Nephron progenitor cell (in vitro differentiated cells): ENCODE data around the gene ORMDL3.

Experiments used
- DNase-seq: peaks from one replicate; pipeline ENCODE4 v3.0.0; 2021
- H3K27ac Mint-ChIP-seq: 2 replicates; pipeline ENCODE4 v1.8.0; 2021; ENCODE audit warnings: mild to moderate bottlenecking, moderate library complexity, mixed read lengths
- H3K27me3 Mint-ChIP-seq: 2 replicates; pipeline ENCODE4 v1.8.0; 2021; ENCODE audit warnings: mild to moderate bottlenecking, low read depth, mixed read lengths; ENCODE audit not compliant: poor library complexity
- H3K36me3 Mint-ChIP-seq: 2 replicates; pipeline ENCODE4 v1.8.0; 2021; ENCODE audit warnings: low read depth, mixed read lengths
- H3K4me1 Mint-ChIP-seq: 2 replicates; pipeline ENCODE4 v1.8.0; 2021; ENCODE audit warnings: mixed read lengths
- H3K4me3 Mint-ChIP-seq: 2 replicates; pipeline ENCODE4 v1.8.0; 2021; ENCODE audit warnings: mild to moderate bottlenecking, moderate library complexity, mixed read lengths
- H3K9me3 Mint-ChIP-seq: 2 replicates; pipeline ENCODE4 v1.8.0; 2021; ENCODE audit warnings: mild to moderate bottlenecking, moderate library complexity, mixed read lengths
- CTCF ChIP-seq: fragments of 200-600 bp; sonication (generic); IDR thresholded peaks from 2 replicates; pipeline ENCODE4 v1.5.0; 2021; ENCODE audit warnings: antibody characterized with exemption

ORMDL3 gene

DNA sequence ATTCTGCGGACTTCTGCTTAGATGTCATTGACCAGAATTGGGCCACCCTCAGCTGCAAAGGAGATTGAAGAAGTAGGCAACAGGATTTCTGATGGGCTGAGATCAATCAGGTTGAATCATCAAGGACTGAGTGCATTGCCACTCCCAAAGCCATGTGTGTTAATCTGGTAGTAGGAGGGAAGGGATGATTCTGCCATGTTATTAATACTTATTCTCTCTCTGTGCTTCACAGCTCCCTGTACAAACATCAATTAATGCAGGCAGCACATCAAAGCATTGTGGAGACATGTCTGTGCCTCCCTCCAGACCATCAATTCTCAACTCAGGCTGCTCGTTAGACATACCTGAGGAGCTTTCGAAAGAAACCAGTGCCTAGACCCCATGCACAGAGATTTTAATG is 11.7 kb upstream of the ORMDL3 start:
- H3K9me3 Mint-ChIP-seq = no peaks in the 10 kb centered on the region
- no peak overlapping the region for H3K27ac Mint-ChIP-seq
- H3K4me1 Mint-ChIP-seq = peaks cover 76% of the 10 kb centered on the region
- H3K36me3 Mint-ChIP-seq = no peaks in the 10 kb centered on the region
- H3K4me3 Mint-ChIP-seq = no peak overlapping the region
- H3K27me3 Mint-ChIP-seq = peaks cover 13% of the 10 kb centered on the region
- no peak for TF ChIP-seq CTCF
- DNase-seq = no peak

GRCh38 chr17:39938140-39938869 is 10.9 kb upstream of the ORMDL3 start:
- H3K4me3 Mint-ChIP-seq = peak overlapping the region; percentile 36
- no peaks in the 10 kb centered on the region for H3K36me3 Mint-ChIP-seq
- TF ChIP-seq CTCF = no peak
- peaks cover under 1% of the 10 kb centered on the region for H3K9me3 Mint-ChIP-seq
- no peak for DNase-seq
- peaks cover 84% of the 10 kb centered on the region for H3K4me1 Mint-ChIP-seq
- no peak overlapping the region for H3K27ac Mint-ChIP-seq
- peaks cover 13% of the 10 kb centered on the region for H3K27me3 Mint-ChIP-seq

GRCh38 chr17:39937447-39937846 is 10.0 kb upstream of the ORMDL3 start:
- H3K4me1 Mint-ChIP-seq = peaks cover 86% of the 10 kb centered on the region
- peaks cover 8% of the 10 kb centered on the region for H3K27me3 Mint-ChIP-seq
- peak; percentile 24 for DNase-seq
- no peak for TF ChIP-seq CTCF
- H3K4me3 Mint-ChIP-seq = no peak overlapping the region
- peaks cover 4% of the 10 kb centered on the region for H3K9me3 Mint-ChIP-seq
- H3K36me3 Mint-ChIP-seq = no peaks in the 10 kb centered on the region
- H3K27ac Mint-ChIP-seq = peak overlapping the region; percentile 62

DNA sequence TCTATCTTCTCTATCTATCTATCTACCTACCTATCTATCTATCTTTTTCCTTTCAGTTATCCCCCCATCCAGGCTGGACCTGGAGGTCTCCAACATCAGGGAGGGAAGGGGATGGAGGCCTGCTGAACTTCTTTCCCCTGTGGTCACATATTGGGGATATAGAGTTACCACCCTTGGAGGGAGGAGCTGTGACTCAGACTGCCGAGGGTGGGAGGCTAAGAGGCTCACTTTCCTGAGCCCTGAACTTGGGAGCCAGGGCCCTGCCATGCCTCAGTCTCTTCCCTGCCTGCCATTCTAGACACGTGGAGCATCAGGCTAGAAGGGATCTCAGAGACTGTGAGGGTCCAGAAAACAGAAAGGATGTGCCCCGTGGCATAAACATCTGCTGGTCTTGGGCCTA is 8.5 kb upstream of the ORMDL3 start:
- Mint-ChIP-seq H3K4me1 (peaks cover 72% of the 10 kb centered on the region), H3K4me3 (no peak overlapping the region), H3K36me3 (no peaks in the 10 kb centered on the region), H3K27ac (peak overlapping the region; percentile 62), H3K9me3 (peaks cover 4% of the 10 kb centered on the region), H3K27me3 (peaks cover 11% of the 10 kb centered on the region)
- DNase-seq = no peak
- no peak for TF ChIP-seq CTCF

GRCh38 chr17:39934324-39934723 is 6.9 kb upstream of the ORMDL3 start:
- Mint-ChIP-seq H3K36me3 (no peaks in the 10 kb centered on the region), H3K9me3 (peaks cover 4% of the 10 kb centered on the region), H3K4me1 (peaks cover 60% of the 10 kb centered on the region), H3K27me3 (peaks cover 11% of the 10 kb centered on the region), H3K27ac (peak overlapping the region; percentile 90), H3K4me3 (no peak overlapping the region)
- no peak for TF ChIP-seq CTCF
- no peak for DNase-seq

DNA sequence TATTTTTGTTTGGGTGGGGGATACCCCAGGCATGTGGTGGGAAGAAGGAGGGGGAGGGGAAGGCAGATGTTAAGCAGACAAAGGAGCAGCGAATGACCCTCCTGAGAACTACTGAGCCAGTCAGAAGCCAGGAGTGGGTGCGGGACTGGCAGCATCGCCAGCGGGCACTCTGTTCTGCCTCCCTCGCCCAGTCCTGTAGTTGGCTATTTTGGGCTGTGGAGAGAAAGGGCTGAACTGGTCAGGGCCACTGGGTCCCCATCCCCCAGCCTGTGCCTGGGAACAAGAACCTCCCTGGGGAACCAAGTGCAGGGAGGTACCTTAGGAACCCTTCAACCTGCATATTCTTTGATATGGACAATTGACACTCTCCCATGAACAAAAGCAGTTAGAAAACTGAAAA is 6.5 kb upstream of the ORMDL3 start:
- no peaks in the 10 kb centered on the region for H3K36me3 Mint-ChIP-seq
- H3K9me3 Mint-ChIP-seq = peaks cover 4% of the 10 kb centered on the region
- peaks cover 56% of the 10 kb centered on the region for H3K4me1 Mint-ChIP-seq
- no peak overlapping the region for H3K4me3 Mint-ChIP-seq
- no peak for DNase-seq
- no peak for TF ChIP-seq CTCF
- H3K27ac Mint-ChIP-seq = peak overlapping the region; percentile 90
- peaks cover 11% of the 10 kb centered on the region for H3K27me3 Mint-ChIP-seq
